Endothelial cell of umbilical vein (primary cell): ENCODE measurements around the gene PI4KA. TPM values are rescaled to one million over a fixed set of nuclear protein-coding genes. Genes with fewer than 3 reads are reported as not detected.

ENCODE experiments used
- BruUV-seq: library from RNA; stranded (reverse); fragments of 400-500 nt; replicated peaks from 2 replicates; lab custom pipeline; 2021; lab: Mats Ljungman, UMichigan
- CTCF ChIA-PET: fragments of 300-600, 350-600 bp; sonication (Branson Sonifier 250); formaldehyde crosslinking; loops from one replicate; lab custom pipeline; 2021; ENCODE audit warnings: antibody characterized with exemption, inconsistent platforms; lab: Charles Lee
- POLR2A ChIA-PET: fragments of 300-600, 350-600 bp; sonication (Branson Sonifier 250); formaldehyde crosslinking; loops from one replicate; lab custom pipeline; 2021; ENCODE audit warnings: antibody characterized with exemption, inconsistent platforms; lab: Charles Lee
- DNase-seq: peaks from one replicate; pipeline ENCODE4 v3.0.0-alpha.2; 2011; ENCODE audit warnings: low read depth, low spot score
- FAIRE-seq: peaks from 2 replicates; lab custom pipeline; 2011; peaks lifted over from hg19 to GRCh38; lab: Jason Lieb, UNC
- H2AFZ ChIP-seq: 2 replicates; pipeline ENCODE4 v1.6.0; 2012; ENCODE audit warnings: low read depth, low read length, control low read depth, inconsistent platforms
- H3K27ac ChIP-seq: 2 replicates; pipeline ENCODE4 v1.5.1; 2011; ENCODE audit warnings: low read depth, mild to moderate bottlenecking, control low read depth, low read length, moderate library complexity; ENCODE audit not compliant: insufficient read depth
- H3K27me3 ChIP-seq, 2 experiments: 2 replicates each; pipeline versions ENCODE4 v1.6.0 to v1.6.1; 2011; ENCODE audit warnings: low read length in 2 of 2, mixed read lengths in 1 of 2; ENCODE audit not compliant: control insufficient read depth in 2 of 2, insufficient read depth in 2 of 2
- H3K36me3 ChIP-seq, 2 experiments: 2 replicates in 1 of 2; 3 replicates in 1 of 2; pipeline ENCODE4 v1.5.1; 2011; ENCODE audit warnings: low read length in 2 of 2, mild to moderate bottlenecking in 1 of 2, moderate library complexity in 1 of 2; ENCODE audit not compliant: control insufficient read depth in 2 of 2, insufficient read depth in 2 of 2; ENCODE audit errors: extremely low read depth in 1 of 2
- H3K4me1 ChIP-seq: 3 replicates; pipeline ENCODE4 v1.5.1; 2011; ENCODE audit warnings: mild to moderate bottlenecking, low read length; ENCODE audit not compliant: control insufficient read depth, insufficient read depth; ENCODE audit errors: extremely low read depth
- H3K4me2 ChIP-seq: 2 replicates; pipeline ENCODE4 v1.6.1; 2011; ENCODE audit warnings: low read length, control low read depth, mixed read lengths; ENCODE audit not compliant: insufficient read depth
- H3K4me3 ChIP-seq, 3 experiments: fragments of 200-600 bp in 1 of 3; sonication (generic), shearing (Covaris generic) in 1 of 3; replicated peaks in 1 of 3; 2 replicates each; pipeline ENCODE4 v1.5.1; 2011 to 2016; ENCODE audit warnings: control low read depth in 3 of 3, low read length in 3 of 3, mild to moderate bottlenecking in 2 of 3, inconsistent platforms in 1 of 3, low read depth in 1 of 3, moderate library complexity in 1 of 3; ENCODE audit not compliant: insufficient read depth in 1 of 3
- H3K79me2 ChIP-seq: 2 replicates; pipeline ENCODE4 v1.6.0; 2012; ENCODE audit warnings: low read length, inconsistent platforms; ENCODE audit not compliant: control insufficient read depth, insufficient read depth
- H3K9ac ChIP-seq: replicated peaks from 2 replicates; pipeline ENCODE3; 2011; ENCODE audit warnings: low read length, control low read depth; ENCODE audit not compliant: insufficient read depth; ENCODE audit errors: extremely low read depth
- H3K9me1 ChIP-seq: replicated peaks from 3 replicates; pipeline ENCODE4 v1.6.0; 2011; ENCODE audit warnings: mild to moderate bottlenecking, low read length; ENCODE audit not compliant: control insufficient read depth, insufficient read depth; ENCODE audit errors: extremely low read depth
- H3K9me3 ChIP-seq: replicated peaks from 2 replicates; pipeline ENCODE4 v1.5.1; 2012; ENCODE audit warnings: low read length, inconsistent platforms; ENCODE audit not compliant: control insufficient read depth, insufficient read depth
- H4K20me1 ChIP-seq: replicated peaks from 2 replicates; pipeline ENCODE3; 2011; ENCODE audit warnings: mild to moderate bottlenecking, low read length; ENCODE audit not compliant: control insufficient read depth, insufficient read depth; ENCODE audit errors: extremely low read depth
- CTCF ChIP-seq, 2 donors: IDR thresholded peaks; 1 replicate in 1 of 2; 2 replicates in 1 of 2; pipeline ENCODE4 v1.5.1; 2011; ENCODE audit warnings: low read length in 2 of 2, mild to moderate bottlenecking in 2 of 2, moderate library complexity in 2 of 2, control low read depth in 1 of 2, inconsistent platforms in 1 of 2, low read depth in 1 of 2; ENCODE audit not compliant: insufficient read depth in 1 of 2; ENCODE audit errors: extremely low read depth in 1 of 2
- EZH2 ChIP-seq: IDR thresholded peaks from 2 replicates; pipeline ENCODE4 v1.6.1; 2012; ENCODE audit warnings: borderline replicate concordance, low read depth, mild to moderate bottlenecking, moderate library complexity, low read length, inconsistent platforms; ENCODE audit not compliant: severe bottlenecking
- FOS ChIP-seq: IDR thresholded peaks from 2 replicates; pipeline ENCODE4 v1.6.1; 2011; ENCODE audit warnings: mild to moderate bottlenecking, low read length, moderate library complexity, borderline replicate concordance; ENCODE audit not compliant: insufficient read depth
- GATA2 ChIP-seq: IDR thresholded peaks from 2 replicates; pipeline ENCODE4 v1.7.0; 2011; ENCODE audit warnings: low read depth, mild to moderate bottlenecking, moderate library complexity, mixed read lengths, low read length; ENCODE audit not compliant: insufficient read length, insufficient read depth
- JUN ChIP-seq: IDR thresholded peaks from 2 replicates; pipeline ENCODE4 v1.6.1; 2011; ENCODE audit warnings: borderline replicate concordance, low read depth; ENCODE audit not compliant: insufficient read length, insufficient read depth
- MYC ChIP-seq: IDR thresholded peaks from one replicate; pipeline ENCODE4 v1.6.1; 2011; ENCODE audit warnings: mild to moderate bottlenecking, low read depth, low read length
- POLR2A ChIP-seq: IDR thresholded peaks from 2 replicates; pipeline ENCODE4 v1.6.1; 2012; ENCODE audit warnings: low read depth, mild to moderate bottlenecking, control low read depth, low read length
- POLR2AphosphoS5 ChIP-seq: IDR thresholded peaks from 2 replicates; pipeline ENCODE4 v1.6.1; 2012; ENCODE audit warnings: low read depth, mild to moderate bottlenecking, control low read depth, low read length, moderate library complexity; ENCODE audit not compliant: insufficient read depth
- dilution Hi-C: fragments of 300-500 bp; cut with MboI; formaldehyde crosslinking; loops from one replicate; pipeline ENCODE4 v1.15.0; 2019; ENCODE audit warnings: low sequenced_read_pairs; ENCODE audit not compliant: extremely low pct_ligation_motif_present
- intact Hi-C: fragments of 100-400 bp; cut with micrococcal nuclease; formaldehyde crosslinking; loops from one replicate; pipeline ENCODE4 v1.10.0; 2022
- polyA plus RNA-seq, 4 experiments: library from polyadenylated mRNA; depleted of rRNA in 3 of 4; stranded (reverse) in 3 of 4; unstranded in 1 of 4; fragments of >200 nt; gene quantifications; 2 replicates each; pipeline versions ENCODE4 v1.2.1 to v1.2.3, GENCODE V29; 2011 to 2012; ENCODE audit warnings: missing spikeins in 1 of 4
- total RNA-seq: library from RNA; stranded (reverse); gene quantifications from 2 replicates; pipeline ENCODE4 v1.2.3, GENCODE V29; 2021
- TF ChIP-seq, protein P1 (sequence below): IDR thresholded peaks from 2 replicates; pipeline ENCODE4 v1.6.1; 2011; ENCODE audit not compliant: insufficient read depth, insufficient read length

The PI4KA gene
- total and polyA plus RNA-seq, 2 donors (not counting 3 experiments of a cell fraction or from before 2014, with no cell fraction given): 28.9 to 56.4 TPM

DNA sequence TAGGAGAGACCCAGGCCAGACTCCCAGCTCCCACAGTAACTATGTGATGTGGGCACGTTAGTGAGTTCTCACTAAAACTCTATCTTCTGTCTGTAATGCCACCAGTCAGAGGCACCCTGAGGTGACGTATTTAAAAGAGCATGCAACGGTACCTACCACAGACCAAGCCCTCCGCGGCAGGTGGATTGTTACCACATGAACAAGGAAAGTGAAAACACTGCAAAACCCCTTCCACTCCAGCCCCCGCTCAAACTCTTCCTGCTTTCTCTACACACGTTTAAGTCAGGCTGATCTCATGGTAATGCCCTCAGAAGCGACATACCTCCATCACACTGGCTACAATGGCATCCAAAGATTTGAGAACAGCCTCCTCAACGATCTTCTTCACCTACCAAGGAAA is 48.0 kb downstream of the PI4KA start:
- no peak overlapping the region for H3K9ac ChIP-seq
- H3K9me3 ChIP-seq: no peaks in the 10 kb centered on the region
- H4K20me1 ChIP-seq: no peaks in the 10 kb centered on the region
- ChIA-PET CTCF (no interaction called here), POLR2A (no interaction called here)
- peaks cover 4 to 13% of the 10 kb centered on the region in 2 experiments for H3K36me3 ChIP-seq
- dilution Hi-C loops (no loop called here), intact Hi-C loops (no loop called here)
- no TSS peak for BruUV-seq
- H3K79me2 ChIP-seq: no peaks in the 10 kb centered on the region
- no peaks in the 10 kb centered on the region for H3K4me1 ChIP-seq
- no peak overlapping the region for H3K27ac ChIP-seq
- DNase-seq (no peak), FAIRE-seq (no peak)
- H3K9me1 ChIP-seq: no peaks in the 10 kb centered on the region
- H2AFZ ChIP-seq: no peak overlapping the region
- no peak overlapping the region for H3K4me3 ChIP-seq
- TF ChIP-seq FOS: no peak
- no peak for TF ChIP-seq POLR2AphosphoS5
- no peak for TF ChIP-seq POLR2A
- no peak for TF ChIP-seq EZH2
- TF ChIP-seq MYC: no peak
- no peak for TF ChIP-seq GATA2
- TF ChIP-seq, protein P1, sequence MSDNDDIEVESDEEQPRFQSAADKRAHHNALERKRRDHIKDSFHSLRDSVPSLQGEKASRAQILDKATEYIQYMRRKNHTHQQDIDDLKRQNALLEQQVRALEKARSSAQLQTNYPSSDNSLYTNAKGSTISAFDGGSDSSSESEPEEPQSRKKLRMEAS: no peak
- no peak for TF ChIP-seq CTCF (IDR thresholded peaks at IDR 0.05; ENCODE audit: extremely low read depth in 1 of 2, insufficient read depth in 1 of 2, low read depth in 1 of 2, low read length in 2 of 2)
- TF ChIP-seq JUN: no peak
- H3K27me3 ChIP-seq: no peaks in the 10 kb centered on the region
- no peak overlapping the region for H3K4me2 ChIP-seq
